GM23338 (cell line): ENCODE measurements around the gene DCTN5. TPM values are rescaled to one million over a fixed set of nuclear protein-coding genes. Genes with fewer than 3 reads are reported as not detected.

ENCODE experiments used
- ATAC-seq: fragments of 200-7000 bp; cut with Tn5 transposase; 3 replicates; pipeline ENCODE4 v1.9.1; 2020
- DNase-seq: peaks from one replicate; pipeline ENCODE4 v3.0.0-alpha.2; 2015; ENCODE audit warnings: low spot score
- H2AFZ ChIP-seq: fragments of 200-600 bp; sonication (generic); 2 replicates; pipeline ENCODE4 v1.8.0; 2016; ENCODE audit warnings: antibody characterized with exemption, mild to moderate bottlenecking, moderate library complexity
- H3F3A ChIP-seq: fragments of 200-600 bp; sonication (generic); replicated peaks from 2 replicates; pipeline ENCODE4 v1.8.0; 2017; ENCODE audit warnings: antibody characterized with exemption, mixed run types, low read depth
- H3K27ac ChIP-seq: fragments of 200-600 bp; sonication (generic); 2 replicates; pipeline ENCODE4 v1.6.1; 2016; ENCODE audit warnings: low read depth
- H3K27me3 ChIP-seq: fragments of 200-600 bp; sonication (generic); 2 replicates; pipeline ENCODE4 v1.8.0; 2016; ENCODE audit warnings: mild to moderate bottlenecking, mixed run types, moderate library complexity; ENCODE audit not compliant: insufficient read depth
- H3K36me3 ChIP-seq: fragments of 200-600 bp; sonication (generic); 2 replicates; pipeline ENCODE4 v1.8.0; 2016; ENCODE audit warnings: mild to moderate bottlenecking; ENCODE audit not compliant: insufficient read depth
- H3K4me1 ChIP-seq: fragments of 200-600 bp; sonication (generic); 2 replicates; pipeline ENCODE4 v1.8.0; 2016; ENCODE audit warnings: mild to moderate bottlenecking, moderate library complexity; ENCODE audit not compliant: insufficient read depth
- H3K4me2 ChIP-seq: fragments of 200-600 bp; sonication (generic); 2 replicates; pipeline ENCODE4 v1.7.1; 2017; ENCODE audit warnings: mixed run types
- H3K4me3 ChIP-seq: fragments of 200-600 bp; sonication (generic); 2 replicates; pipeline ENCODE4 v1.6.1; 2016; ENCODE audit warnings: mixed run types
- H3K79me2 ChIP-seq: fragments of 200-600 bp; sonication (generic); replicated peaks from 2 replicates; pipeline ENCODE4 v1.8.0; 2017; ENCODE audit warnings: mild to moderate bottlenecking; ENCODE audit not compliant: insufficient read depth
- H3K9me2 ChIP-seq: fragments of 200-600 bp; sonication (generic); 2 replicates; pipeline ENCODE4 v1.8.0; 2017; ENCODE audit not compliant: insufficient read depth
- H4K20me1 ChIP-seq: fragments of 200-600 bp; sonication (generic); replicated peaks from 2 replicates; pipeline ENCODE4 v1.8.0; 2017; ENCODE audit warnings: mild to moderate bottlenecking; ENCODE audit not compliant: insufficient read depth
- H3K27ac Mint-ChIP-seq: 2 replicates; pipeline ENCODE4 v1.8.0; 2020; ENCODE audit warnings: inconsistent platforms, mild to moderate bottlenecking, moderate library complexity, mixed read lengths
- H3K27me3 Mint-ChIP-seq: 3 replicates; pipeline ENCODE4 v1.8.0; 2022; ENCODE audit warnings: low read depth, mild to moderate bottlenecking, moderate library complexity, mixed read lengths, inconsistent platforms; ENCODE audit not compliant: insufficient read depth, poor library complexity
- H3K36me3 Mint-ChIP-seq: 3 replicates; pipeline ENCODE4 v1.8.0; 2021; ENCODE audit warnings: low read depth, mild to moderate bottlenecking, inconsistent platforms, moderate library complexity, mixed read lengths
- H3K4me1 Mint-ChIP-seq: 3 replicates; pipeline ENCODE4 v1.8.0; 2020; ENCODE audit warnings: mild to moderate bottlenecking, inconsistent platforms, mixed read lengths
- H3K4me3 Mint-ChIP-seq: 3 replicates; pipeline ENCODE4 v1.8.0; 2021; ENCODE audit warnings: moderate library complexity, mild to moderate bottlenecking, inconsistent platforms, mixed read lengths
- H3K9me3 Mint-ChIP-seq: 3 replicates; pipeline ENCODE4 v1.8.0; 2020; ENCODE audit warnings: moderate library complexity, mild to moderate bottlenecking, inconsistent platforms, mixed read lengths
- CTCF ChIP-seq, 2 experiments: fragments of 200-600 bp in 1 of 2; sonication (generic) in 1 of 2; conservative IDR thresholded peaks; 2 replicates each; pipeline versions ENCODE4 v1.5.1 to v1.6.1; 2016 to 2017; ENCODE audit warnings: antibody characterized with exemption in 2 of 2, low read depth in 2 of 2, mild to moderate bottlenecking in 2 of 2, moderate library complexity in 1 of 2
- ETS1 ChIP-seq: IDR thresholded peaks from 2 replicates; pipeline ENCODE4 v1.6.1; 2016; ENCODE audit warnings: antibody characterized with exemption
- EZH2 ChIP-seq: fragments of 200-600 bp; sonication (generic); IDR thresholded peaks from one replicate; pipeline ENCODE4 v1.8.0; 2017; ENCODE audit warnings: antibody characterized with exemption, mild to moderate bottlenecking, low read depth; ENCODE audit not compliant: unreplicated experiment
- JUNB ChIP-seq: IDR thresholded peaks from one replicate; pipeline ENCODE4 v1.6.1; 2016; ENCODE audit warnings: antibody characterized with exemption; ENCODE audit not compliant: unreplicated experiment
- NANOG ChIP-seq: IDR thresholded peaks from 2 replicates; pipeline ENCODE4 v1.6.1; 2016; ENCODE audit warnings: antibody characterized with exemption, borderline replicate concordance
- POLR2AphosphoS5 ChIP-seq: IDR thresholded peaks from 2 replicates; pipeline ENCODE4 v1.6.1; 2016; ENCODE audit warnings: antibody characterized with exemption, low read depth
- REST ChIP-seq: IDR thresholded peaks from one replicate; pipeline ENCODE4 v1.6.1; 2018; ENCODE audit warnings: antibody characterized with exemption; ENCODE audit not compliant: unreplicated experiment
- STAT1 ChIP-seq: IDR thresholded peaks from one replicate; pipeline ENCODE4 v1.6.1; 2016; ENCODE audit warnings: antibody characterized with exemption; ENCODE audit not compliant: unreplicated experiment
- ZNF114 ChIP-seq: fragments of 250-450 bp; sonication (Bioruptor Pico); IDR thresholded peaks from 2 replicates; pipeline ENCODE4 v1.5.0; 2020; ENCODE audit warnings: mild to moderate bottlenecking, moderate library complexity
- ZNF331 ChIP-seq: fragments of 250-450 bp; sonication (Bioruptor Pico); IDR thresholded peaks from 2 replicates; pipeline ENCODE4 v1.5.0; 2020; ENCODE audit warnings: low read depth, mild to moderate bottlenecking, moderate library complexity
- ZNF462 ChIP-seq: fragments of 250-450 bp; sonication (Bioruptor Pico); IDR thresholded peaks from 2 replicates; pipeline ENCODE4 v1.5.0; 2020; ENCODE audit warnings: mild to moderate bottlenecking, moderate library complexity
- polyA plus RNA-seq: library from polyadenylated mRNA; unstranded; fragments of >200 nt; fragmentation: Nextera tagmentation; extraction: Ambion mirVana; gene quantifications from 2 replicates; pipeline ENCODE4 v1.2.1, GENCODE V29; 2016
- total RNA-seq: library from RNA; depleted of rRNA; stranded (reverse); fragments of >200 nt; shearing (Covaris generic); gene quantifications from 2 replicates; pipeline ENCODE4 v1.2.3, GENCODE V29; 2014

Gene DCTN5
- total and polyA plus RNA-seq, 2 experiments from 2014 or later, result 11.5 to 69.6 TPM

GRCh38 chr16:23668225-23668624 is 27.0 kb downstream of the DCTN5 start (continued):
- TF ChIP-seq ZNF462 (CRISPR knock-in tag), result no peak

- Histone ChIP-seq H3K4me1 (no peaks in the 10 kb centered on the region), H3K4me2 (no peak overlapping the region), H3K27me3 (no peaks in the 10 kb centered on the region), H3K9me2 (no peaks in the 10 kb centered on the region), H3F3A (no peaks in the 10 kb centered on the region), H4K20me1 (0 out of 2 replicates have a peak, but pooled peaks cover 3% of the 10 kb centered on the region), H3K4me3 (no peak overlapping the region), H3K79me2 (no peaks in the 10 kb centered on the region), H3K27ac (no peak overlapping the region), H3K36me3 (peaks cover 15% of the 10 kb centered on the region; the same call in 1 of the 2 replicates), H2AFZ (no peak overlapping the region)
- Mint-ChIP-seq H3K27me3 (no peaks in the 10 kb centered on the region), H3K27ac (no peak overlapping the region), H3K9me3 (no peaks in the 10 kb centered on the region), H3K36me3 (peaks cover 47% of the 10 kb centered on the region), H3K4me1 (no peaks in the 10 kb centered on the region), H3K4me3 (no peak overlapping the region)
- ATAC-seq (no peak), DNase-seq (no peak)
- TF ChIP-seq ETS1, result no peak
- TF ChIP-seq JUNB, result no peak
- no peak for TF ChIP-seq ZNF114
- TF ChIP-seq EZH2, result no peak
- no peak for TF ChIP-seq POLR2AphosphoS5
- TF ChIP-seq ZNF331 (CRISPR knock-in tag), result no peak
- TF ChIP-seq NANOG, result no peak
- TF ChIP-seq STAT1, result no peak
- no peak for TF ChIP-seq REST
- TF ChIP-seq CTCF (conservative IDR thresholded peaks at IDR 0.05; ENCODE audit: low read depth in 2 of 2), result no peak
These were observed 27.6 kb downstream of the DCTN5 start for GRCh38 chr16:23668873-23669272.
